Activated B cell treated with CpG ODN at 0.5 μM for 24 hours (primary cell): ENCODE measurements around the gene PROM1. TPM values are rescaled to one million over a fixed set of nuclear protein-coding genes. Genes with fewer than 3 reads are reported as not detected.

Experiments used
- ATAC-seq: fragments of 200-7000 bp; cut with Tn5 transposase; one replicate; pipeline ENCODE4 v1.10.0; 2021; ENCODE audit warnings: low read depth, mild to moderate bottlenecking, moderate library complexity
- CTCF ChIA-PET: fragments of 350-600 bp; sonication (Branson Sonifier 250); formaldehyde crosslinking; loops from one replicate; lab custom pipeline; 2021; ENCODE audit warnings: antibody characterized with exemption; lab: Charles Lee
- POLR2A ChIA-PET: fragments of 350-600 bp; sonication (Branson Sonifier 250); formaldehyde crosslinking; loops from one replicate; lab custom pipeline; 2021; ENCODE audit warnings: antibody characterized with exemption; lab: Charles Lee
- DNase-seq: peaks from one replicate; pipeline ENCODE4 v3.0.0; 2022
- H3K27ac Mint-ChIP-seq: one replicate; pipeline ENCODE4 v1.8.0; 2020; ENCODE audit warnings: mixed read lengths
- H3K27me3 Mint-ChIP-seq: one replicate; pipeline ENCODE4 v1.8.0; 2021; ENCODE audit warnings: mixed read lengths
- H3K36me3 Mint-ChIP-seq: one replicate; pipeline ENCODE4 v1.8.0; 2021; ENCODE audit warnings: low read depth, mixed read lengths
- H3K4me1 Mint-ChIP-seq: one replicate; pipeline ENCODE4 v1.8.0; 2021; ENCODE audit warnings: mixed read lengths
- H3K4me3 Mint-ChIP-seq: one replicate; pipeline ENCODE4 v1.8.0; 2020; ENCODE audit warnings: mild to moderate bottlenecking, mixed read lengths
- H3K9me3 Mint-ChIP-seq: one replicate; pipeline ENCODE4 v1.8.0; 2020; ENCODE audit warnings: mixed read lengths
- intact Hi-C: fragments of 100-400 bp; cut with micrococcal nuclease; formaldehyde crosslinking; loops from one replicate; pipeline ENCODE4 v1.15.1; 2024
- total RNA-seq: library from RNA; stranded (reverse); gene quantifications from 2 replicates; pipeline ENCODE4 v1.2.3, GENCODE V29; 2022
- TF ChIP-seq, protein P1 (sequence below): fragments of 200-600 bp; IDR thresholded peaks from one replicate; pipeline ENCODE4 v1.8.0; 2022; ENCODE audit warnings: antibody characterized with exemption, mild to moderate bottlenecking

PROM1 gene
- total RNA-seq, 1 donor from 2014 or later = not detected

DNA sequence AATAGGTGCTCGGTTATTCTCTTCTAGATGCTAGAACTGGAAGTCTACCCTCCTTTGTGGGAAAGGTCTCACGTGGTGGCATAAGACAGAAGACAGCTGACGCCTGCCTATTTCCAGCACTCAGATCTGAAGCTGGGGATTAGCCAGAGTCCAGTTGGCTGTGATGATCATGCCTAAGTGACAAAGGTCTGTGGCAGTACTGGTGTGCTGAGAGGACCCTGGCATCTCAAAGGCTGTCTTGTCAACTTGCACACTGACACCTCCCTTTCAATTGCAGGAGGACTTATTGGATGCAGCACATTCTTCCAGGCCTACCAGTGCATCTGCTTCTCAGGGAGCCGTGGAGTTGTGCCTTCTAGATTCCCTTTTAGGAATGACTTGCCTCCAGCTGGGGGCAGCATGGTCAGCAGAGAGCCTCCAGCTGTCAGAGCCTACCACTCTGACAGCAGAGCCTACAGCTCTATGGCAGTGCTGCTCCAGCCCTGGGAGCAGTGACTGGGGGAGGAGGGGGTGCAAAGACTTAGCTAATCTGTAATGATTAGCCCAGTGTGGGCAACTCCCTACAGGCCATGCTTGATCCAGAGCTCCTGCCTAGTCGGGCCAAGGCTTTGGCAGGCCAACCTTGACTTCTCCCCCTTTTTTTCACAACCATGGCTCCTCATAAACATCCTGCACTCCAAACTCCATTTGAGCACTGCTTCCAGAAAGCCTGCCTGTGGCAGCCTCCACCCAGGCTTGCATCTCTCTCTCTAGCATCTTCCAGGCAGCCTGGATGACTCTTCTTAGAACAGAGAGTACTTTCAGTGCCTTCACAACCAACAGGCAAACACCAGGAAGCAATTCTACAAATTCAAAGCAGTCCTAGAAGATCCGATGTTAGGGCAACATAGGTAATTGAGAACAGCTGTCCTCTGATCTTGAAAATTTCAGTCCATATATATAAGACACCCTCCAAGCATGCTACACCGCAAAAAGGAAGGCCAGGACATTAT is 107.1 kb downstream of the PROM1 start:
- H3K9me3 Mint-ChIP-seq = no peaks in the 10 kb centered on the region
- ATAC-seq (no peak), DNase-seq (no peak)
- POLR2A ChIA-PET = no interaction called here
- intact Hi-C loops = no loop called here
- H3K36me3 Mint-ChIP-seq = no peaks in the 10 kb centered on the region
- TF ChIP-seq, protein P1, sequence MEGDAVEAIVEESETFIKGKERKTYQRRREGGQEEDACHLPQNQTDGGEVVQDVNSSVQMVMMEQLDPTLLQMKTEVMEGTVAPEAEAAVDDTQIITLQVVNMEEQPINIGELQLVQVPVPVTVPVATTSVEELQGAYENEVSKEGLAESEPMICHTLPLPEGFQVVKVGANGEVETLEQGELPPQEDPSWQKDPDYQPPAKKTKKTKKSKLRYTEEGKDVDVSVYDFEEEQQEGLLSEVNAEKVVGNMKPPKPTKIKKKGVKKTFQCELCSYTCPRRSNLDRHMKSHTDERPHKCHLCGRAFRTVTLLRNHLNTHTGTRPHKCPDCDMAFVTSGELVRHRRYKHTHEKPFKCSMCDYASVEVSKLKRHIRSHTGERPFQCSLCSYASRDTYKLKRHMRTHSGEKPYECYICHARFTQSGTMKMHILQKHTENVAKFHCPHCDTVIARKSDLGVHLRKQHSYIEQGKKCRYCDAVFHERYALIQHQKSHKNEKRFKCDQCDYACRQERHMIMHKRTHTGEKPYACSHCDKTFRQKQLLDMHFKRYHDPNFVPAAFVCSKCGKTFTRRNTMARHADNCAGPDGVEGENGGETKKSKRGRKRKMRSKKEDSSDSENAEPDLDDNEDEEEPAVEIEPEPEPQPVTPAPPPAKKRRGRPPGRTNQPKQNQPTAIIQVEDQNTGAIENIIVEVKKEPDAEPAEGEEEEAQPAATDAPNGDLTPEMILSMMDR = no peak
- no peak overlapping the region for H3K27ac Mint-ChIP-seq
- H3K4me3 Mint-ChIP-seq = no peak overlapping the region
- H3K4me1 Mint-ChIP-seq = no peaks in the 10 kb centered on the region
- CTCF ChIA-PET = no interaction called here
- no peaks in the 10 kb centered on the region for H3K27me3 Mint-ChIP-seq

DNA sequence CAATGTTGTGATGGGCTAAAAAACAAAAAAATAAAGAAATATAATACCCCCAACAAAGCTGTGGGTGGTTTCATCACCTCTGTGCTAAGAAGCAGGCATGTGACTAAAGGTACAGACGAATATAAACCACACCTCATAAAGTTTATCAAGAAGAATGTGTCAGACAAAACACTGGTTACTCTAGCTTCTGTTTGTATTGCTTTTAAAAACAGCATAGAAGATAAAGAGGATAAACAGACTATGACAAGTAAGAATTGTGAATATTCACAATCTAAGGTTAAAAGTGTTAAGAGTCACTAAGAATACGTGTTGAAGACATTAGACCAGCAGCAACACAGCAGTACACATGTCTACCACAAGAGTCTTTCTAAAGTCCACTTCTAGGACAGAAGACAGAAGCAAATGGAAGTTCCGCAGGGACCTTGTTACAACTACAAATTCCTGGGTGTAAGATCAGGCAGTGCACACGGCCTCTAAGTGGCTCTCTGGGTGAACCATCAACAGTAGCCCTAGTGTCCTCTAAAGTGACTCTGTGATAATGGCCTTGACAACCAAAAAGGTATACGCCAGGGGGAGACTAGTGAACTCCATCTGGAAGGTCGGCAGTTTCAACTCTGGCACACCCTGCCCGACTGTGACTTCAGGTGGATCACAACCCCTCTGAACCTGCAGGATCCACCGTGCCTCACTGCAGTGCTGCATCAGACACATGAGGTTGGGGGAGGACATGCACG is 112.6 kb downstream of the PROM1 start:
- Mint-ChIP-seq H3K4me1 (no peaks in the 10 kb centered on the region), H3K4me3 (no peak overlapping the region), H3K9me3 (peaks cover 4% of the 10 kb centered on the region), H3K27ac (no peak overlapping the region), H3K27me3 (peaks cover 4% of the 10 kb centered on the region), H3K36me3 (no peaks in the 10 kb centered on the region)
- ChIA-PET POLR2A (no interaction called here), CTCF (no interaction called here)
- DNase-seq = no peak
- intact Hi-C loops = no loop called here
- TF ChIP-seq, protein P1 = no peak
- ATAC-seq = no peak

DNA sequence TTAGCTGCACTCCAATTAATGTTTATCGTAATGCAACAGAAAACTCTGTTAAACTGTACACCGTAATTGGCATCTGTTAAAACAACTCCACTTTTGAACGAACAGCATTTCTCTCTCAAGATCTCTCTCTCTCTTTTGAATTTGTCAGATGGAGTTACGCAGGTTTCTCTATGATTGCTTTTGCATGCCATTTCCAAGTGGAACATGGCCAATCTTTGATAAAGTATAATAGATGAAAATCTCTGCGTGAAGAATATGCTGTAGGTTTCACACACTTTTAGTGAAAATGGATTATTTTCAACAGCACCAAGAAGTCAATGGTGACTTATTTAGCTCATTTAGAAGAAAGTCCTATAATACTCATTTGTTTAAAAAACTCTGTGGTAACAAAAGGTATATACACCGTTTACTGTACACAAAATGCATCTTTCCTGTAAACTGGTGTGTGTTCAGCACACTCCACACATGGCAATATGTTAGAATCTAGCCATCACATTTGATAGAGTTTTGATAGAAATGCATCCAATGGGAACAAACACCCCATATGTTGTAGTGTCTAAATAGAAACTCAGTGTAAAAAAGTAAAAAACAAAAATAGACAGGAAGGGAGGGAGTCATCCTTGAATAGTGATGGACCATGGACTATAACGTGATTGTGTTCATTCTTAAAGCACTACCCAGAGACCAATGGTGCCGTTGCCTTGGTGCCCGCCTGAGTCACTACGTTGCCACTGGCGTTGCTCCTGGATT is 115.1 kb downstream of the PROM1 start:
- DNase-seq (no peak), ATAC-seq (no peak)
- TF ChIP-seq, protein P1 = no peak
- H3K27ac Mint-ChIP-seq = no peak overlapping the region
- H3K27me3 Mint-ChIP-seq = peaks cover 5% of the 10 kb centered on the region
- H3K4me1 Mint-ChIP-seq = peaks cover 3% of the 10 kb centered on the region
- POLR2A ChIA-PET = no interaction called here
- no peak overlapping the region for H3K4me3 Mint-ChIP-seq
- CTCF ChIA-PET = no interaction called here
- intact Hi-C loops = no loop called here
- no peaks in the 10 kb centered on the region for H3K36me3 Mint-ChIP-seq
- H3K9me3 Mint-ChIP-seq = peaks cover 5% of the 10 kb centered on the region

DNA sequence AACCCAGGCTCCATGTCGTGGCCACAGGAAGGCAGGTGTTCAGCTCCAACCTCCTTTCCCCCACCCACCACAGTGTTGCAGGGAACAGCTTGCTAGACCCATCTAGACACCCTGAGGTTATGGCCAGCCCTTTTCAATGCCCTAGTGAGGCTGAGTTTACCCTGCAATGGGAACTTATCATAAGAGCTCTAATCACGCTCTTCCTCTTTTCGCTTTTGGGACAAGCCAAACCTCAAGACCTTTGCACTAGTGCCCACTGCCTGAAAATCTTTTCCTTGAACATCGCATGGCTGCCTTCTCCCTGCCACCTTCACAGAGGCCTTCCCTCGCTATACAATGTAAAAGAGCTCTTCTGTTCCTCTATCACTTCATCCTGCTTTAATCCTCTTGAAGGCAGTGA is 118.5 kb downstream of the PROM1 start:
- H3K4me1 Mint-ChIP-seq = peaks cover 9% of the 10 kb centered on the region
- ATAC-seq (no peak), DNase-seq (no peak)
- H3K9me3 Mint-ChIP-seq = peaks cover 5% of the 10 kb centered on the region
- no peak overlapping the region for H3K4me3 Mint-ChIP-seq
- ChIA-PET CTCF (interaction anchor here (1.7 kb wide), 1 partner anchor 9 kb away, joined by 5 read pairs; no protein-coding TSS in a partner anchor), POLR2A (no interaction called here)
- H3K36me3 Mint-ChIP-seq = no peaks in the 10 kb centered on the region
- intact Hi-C loops = no loop called here
- peaks cover 5% of the 10 kb centered on the region for H3K27me3 Mint-ChIP-seq
- TF ChIP-seq, protein P1 = no peak
- no peak overlapping the region for H3K27ac Mint-ChIP-seq
